ENCODE measurements around the gene CC2D2B.

Gene CC2D2B

DNA sequence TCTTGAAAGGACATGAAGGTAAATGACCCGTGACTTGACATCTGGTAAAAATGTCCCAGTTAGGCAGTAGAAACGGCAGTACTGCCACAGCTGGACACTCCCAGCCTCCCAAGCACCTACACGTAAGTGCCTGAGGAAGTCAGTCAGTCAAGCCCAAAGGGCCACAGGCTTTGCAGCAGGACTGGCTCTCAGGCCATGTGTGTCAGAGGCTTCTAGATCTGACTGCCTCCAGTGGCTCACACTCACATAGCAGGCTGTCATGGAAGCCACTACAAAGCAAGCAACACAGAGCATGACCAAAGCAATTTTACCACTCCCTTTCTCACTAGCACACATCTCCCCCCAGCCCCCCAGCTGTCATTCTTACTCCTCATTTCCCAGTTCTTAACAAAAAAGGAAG lies 117.8 kb downstream of the CC2D2B start:
- TF ChIP-seq, protein P1, sequence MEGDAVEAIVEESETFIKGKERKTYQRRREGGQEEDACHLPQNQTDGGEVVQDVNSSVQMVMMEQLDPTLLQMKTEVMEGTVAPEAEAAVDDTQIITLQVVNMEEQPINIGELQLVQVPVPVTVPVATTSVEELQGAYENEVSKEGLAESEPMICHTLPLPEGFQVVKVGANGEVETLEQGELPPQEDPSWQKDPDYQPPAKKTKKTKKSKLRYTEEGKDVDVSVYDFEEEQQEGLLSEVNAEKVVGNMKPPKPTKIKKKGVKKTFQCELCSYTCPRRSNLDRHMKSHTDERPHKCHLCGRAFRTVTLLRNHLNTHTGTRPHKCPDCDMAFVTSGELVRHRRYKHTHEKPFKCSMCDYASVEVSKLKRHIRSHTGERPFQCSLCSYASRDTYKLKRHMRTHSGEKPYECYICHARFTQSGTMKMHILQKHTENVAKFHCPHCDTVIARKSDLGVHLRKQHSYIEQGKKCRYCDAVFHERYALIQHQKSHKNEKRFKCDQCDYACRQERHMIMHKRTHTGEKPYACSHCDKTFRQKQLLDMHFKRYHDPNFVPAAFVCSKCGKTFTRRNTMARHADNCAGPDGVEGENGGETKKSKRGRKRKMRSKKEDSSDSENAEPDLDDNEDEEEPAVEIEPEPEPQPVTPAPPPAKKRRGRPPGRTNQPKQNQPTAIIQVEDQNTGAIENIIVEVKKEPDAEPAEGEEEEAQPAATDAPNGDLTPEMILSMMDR (IDR thresholded peaks at IDR 0.05; ENCODE audit: low read depth, low read length), result no peak
- no peak for DNase-seq (ENCODE audit: extremely low read depth, low read depth)

DNA sequence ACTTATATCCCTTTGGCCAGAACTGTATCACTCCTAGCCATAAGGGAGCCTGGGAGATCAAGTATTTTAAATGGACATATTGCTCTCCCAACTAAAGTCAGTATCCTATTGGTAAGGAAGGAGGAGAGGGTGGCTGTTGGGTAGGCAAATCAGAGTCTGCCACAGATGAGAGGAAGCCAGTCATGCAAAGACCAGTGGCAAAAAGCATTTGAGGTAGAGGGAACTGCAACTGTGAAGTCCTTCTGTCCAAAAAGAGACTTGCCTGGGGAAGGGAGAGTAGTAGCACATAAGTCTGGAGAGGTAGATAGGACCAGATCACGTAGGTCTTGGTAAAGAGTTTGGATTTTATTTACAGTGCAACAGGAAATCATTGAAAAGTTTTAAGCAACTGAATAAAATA lies 126.8 kb downstream of the CC2D2B start:
- TF ChIP-seq, protein P1 (IDR thresholded peaks at IDR 0.05; ENCODE audit: low read depth, low read length), result no peak
- DNase-seq (ENCODE audit: extremely low read depth, low read depth), result no peak

DNA sequence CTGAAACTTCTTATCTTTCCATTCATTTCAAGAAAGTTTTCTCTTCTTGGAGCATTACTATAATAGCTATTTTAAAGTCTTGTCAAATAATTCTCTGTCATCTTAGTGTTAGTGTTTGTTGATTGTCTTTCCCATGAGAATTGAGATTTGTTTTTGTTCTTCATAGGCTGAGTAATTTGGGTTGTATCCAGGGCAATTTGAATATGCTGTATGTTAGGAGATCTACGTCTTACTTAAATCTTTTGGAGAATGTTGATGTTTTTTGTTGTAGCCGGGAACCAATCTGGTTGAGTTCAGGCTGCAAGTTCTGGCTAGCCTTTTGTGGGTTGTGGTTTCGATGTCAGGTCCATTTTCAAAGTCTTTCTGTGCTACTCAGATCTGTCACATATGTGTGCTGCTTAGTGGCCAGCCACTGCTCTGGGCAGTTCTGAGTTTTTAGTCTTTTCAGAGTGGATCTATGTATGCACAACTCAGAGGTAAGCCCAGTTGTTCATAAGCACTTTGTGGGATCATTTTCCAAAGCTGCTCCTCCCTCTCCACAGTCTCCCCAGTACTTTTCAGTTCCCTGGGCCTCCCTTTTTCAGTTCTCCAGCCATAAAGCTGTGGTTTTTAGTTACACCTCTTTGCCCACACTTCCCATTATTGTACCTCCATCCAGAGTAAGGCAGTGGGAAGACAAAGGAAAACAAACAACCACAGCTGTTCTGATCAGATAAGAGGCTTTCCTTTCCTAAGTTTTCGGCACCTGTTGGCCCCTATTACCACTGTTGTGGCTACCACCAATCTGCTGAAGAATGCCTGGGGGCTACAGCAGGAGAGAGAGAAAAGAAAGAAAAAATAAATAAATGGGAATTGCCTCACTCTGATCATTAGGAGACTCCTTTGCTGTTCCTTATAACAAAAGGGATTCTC lies 131.0 kb downstream of the CC2D2B start:
- TF ChIP-seq, protein P1 (IDR thresholded peaks at IDR 0.05; ENCODE audit: low read depth, low read length), result no peak
- no peak for DNase-seq (ENCODE audit: extremely low read depth, low read depth)

DNA sequence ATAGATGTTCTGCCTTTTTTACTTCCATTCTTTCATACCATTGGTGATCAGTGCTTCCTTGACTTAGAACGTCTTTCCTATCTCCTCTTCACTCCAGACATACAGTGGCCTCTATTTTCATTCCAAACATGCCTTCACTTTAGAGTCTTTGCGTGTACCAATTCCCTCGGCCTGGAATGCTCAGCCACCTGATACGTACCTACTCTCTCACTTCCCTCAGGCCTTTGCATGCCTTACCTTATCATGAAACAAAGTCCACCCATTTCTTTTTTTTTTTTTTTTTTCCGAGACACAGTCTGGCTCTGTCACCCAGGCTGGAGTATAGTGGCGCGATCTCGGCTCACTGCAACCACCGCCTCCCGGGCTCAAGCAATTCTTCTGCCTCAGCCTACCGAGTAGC lies 133.4 kb downstream of the CC2D2B start:
- TF ChIP-seq, protein P1 (IDR thresholded peaks at IDR 0.05; ENCODE audit: low read depth, low read length), result no peak
- DNase-seq (ENCODE audit: extremely low read depth, low read depth), result no peak

DNA sequence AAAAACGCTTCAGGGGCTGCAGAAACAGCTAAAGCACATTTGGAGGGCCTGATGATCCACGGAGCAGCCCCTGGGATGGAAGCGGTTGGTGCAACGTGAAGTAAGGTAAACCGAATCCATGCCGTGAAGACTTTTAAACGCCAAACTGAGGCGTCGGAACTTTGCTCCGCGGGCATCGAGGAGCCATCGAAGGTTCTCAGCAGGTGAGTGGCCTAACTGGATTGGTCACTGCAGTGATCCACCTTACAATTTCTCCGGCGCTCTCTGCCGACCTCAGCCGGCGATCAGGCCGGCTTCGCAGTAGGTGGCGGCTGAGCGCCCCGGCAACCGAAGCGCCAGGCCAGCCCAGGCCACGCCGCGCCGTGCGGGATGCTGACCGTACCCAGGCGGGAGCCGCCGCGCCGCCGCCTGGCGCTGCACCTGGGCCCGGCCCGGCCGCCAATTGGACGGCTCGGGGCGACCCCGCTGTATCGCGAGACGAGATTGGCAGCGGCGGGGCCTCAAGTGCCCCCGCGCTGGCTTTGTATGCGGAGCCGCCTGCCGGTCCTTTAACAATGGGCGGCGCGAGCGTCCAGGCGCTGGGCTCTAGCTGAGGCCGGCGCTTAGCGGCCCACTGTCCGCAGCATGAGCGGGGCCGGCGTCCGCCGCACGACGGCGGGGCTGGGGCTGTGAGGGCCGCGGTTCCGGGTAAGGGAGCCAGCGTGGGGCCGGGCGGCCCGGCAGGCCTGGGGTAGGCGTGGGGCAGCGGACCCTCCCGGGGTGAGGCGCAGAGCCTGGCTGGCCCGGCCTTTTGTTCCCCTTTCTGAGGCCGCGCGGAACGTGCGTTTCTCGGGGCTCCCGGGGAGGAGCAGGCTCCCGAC lies 135.5 kb downstream of the CC2D2B start, which contains the start of gene CCNJ:
Gene CCNJ (plus strand): TSS at position 551 of the 860 bp plus-strand sequence. CDS start 811 bp downstream, outside the sequence.
- DNase-seq (ENCODE audit: extremely low read depth, low read depth), result peak; percentile 68
- TF ChIP-seq, protein P1 (IDR thresholded peaks at IDR 0.05; ENCODE audit: low read depth, low read length), result no peak; the same call in 1 of the 2 replicates

DNA sequence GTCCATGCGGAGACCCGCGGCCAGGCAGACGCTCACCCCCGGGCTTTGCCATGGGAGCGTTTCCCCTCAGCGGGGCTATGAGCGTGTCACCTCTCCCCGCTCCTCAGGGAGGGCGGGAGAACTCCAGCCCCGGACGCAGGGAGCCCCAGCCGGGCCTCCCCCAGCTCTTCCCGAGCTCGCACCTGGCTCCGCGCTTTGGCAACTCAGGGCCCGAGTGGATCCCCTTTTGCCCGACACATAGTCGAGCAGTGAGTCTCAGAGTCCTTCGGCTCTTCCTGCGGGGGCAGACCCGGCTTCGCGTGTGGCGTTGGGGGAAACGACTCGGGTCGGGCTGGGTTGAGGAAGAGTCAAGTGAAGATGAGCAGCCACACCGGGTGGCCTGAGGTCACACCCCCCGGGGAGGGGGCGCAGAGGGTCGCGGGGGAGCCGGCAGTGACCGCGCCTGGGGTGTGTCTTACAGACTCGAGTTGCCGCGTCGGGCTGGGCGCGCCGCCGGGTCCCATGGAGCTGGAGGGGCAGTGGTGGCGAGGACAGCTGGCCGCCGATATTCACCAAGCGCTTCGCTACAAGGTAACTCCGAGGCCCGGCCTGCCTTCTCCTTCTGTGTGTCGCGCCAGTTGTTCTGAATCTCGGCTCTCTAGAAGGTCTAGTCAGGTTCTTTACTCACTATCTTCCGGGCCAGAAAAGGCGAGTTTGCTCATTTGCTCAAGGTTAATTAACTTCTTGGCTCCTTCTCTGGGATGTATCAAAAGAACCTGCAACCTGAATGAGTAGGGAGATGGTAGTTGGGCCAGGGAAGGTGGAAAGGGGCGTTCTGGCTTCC lies 136.3 kb downstream of the CC2D2B start:
- no peak for DNase-seq (ENCODE audit: extremely low read depth, low read depth)
- TF ChIP-seq, protein P1 (IDR thresholded peaks at IDR 0.05; ENCODE audit: low read depth, low read length), result no peak

All from AG09319 (cell line).